Kidney capillary endothelial cell (primary cell): ENCODE data around the gene SLC6A2.
"Not testable (repeated sequence)": the region's sequence is repeated elsewhere in the genome, so short reads cannot be mapped to it uniquely, and the experiment has no call there.

Experiments used
- DNase-seq: peaks from one replicate; pipeline ENCODE4 v3.0.0-alpha.2; 2018; ENCODE audit warnings: low spot score

Gene SLC6A2

DNA sequence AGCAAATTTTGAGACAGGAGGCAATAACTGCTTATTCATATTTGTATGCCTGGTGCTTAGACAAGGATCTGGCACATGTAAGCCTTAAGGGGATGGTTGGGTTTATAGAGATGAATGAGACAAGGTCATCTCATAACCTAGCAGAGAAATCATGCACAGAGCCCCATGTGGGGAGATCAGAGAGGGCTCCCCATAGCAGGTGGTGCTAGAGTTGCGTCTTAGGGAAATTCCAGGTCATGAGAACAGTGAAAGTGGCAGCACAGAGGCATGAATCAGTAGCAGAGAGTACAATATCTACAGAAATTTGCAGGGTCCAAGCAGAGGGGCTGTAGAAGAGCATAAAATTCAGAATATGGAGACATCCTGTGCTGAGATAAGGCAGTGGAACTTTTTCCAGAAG, 57.3 kb downstream of the SLC6A2 start:
- no peak for DNase-seq

DNA sequence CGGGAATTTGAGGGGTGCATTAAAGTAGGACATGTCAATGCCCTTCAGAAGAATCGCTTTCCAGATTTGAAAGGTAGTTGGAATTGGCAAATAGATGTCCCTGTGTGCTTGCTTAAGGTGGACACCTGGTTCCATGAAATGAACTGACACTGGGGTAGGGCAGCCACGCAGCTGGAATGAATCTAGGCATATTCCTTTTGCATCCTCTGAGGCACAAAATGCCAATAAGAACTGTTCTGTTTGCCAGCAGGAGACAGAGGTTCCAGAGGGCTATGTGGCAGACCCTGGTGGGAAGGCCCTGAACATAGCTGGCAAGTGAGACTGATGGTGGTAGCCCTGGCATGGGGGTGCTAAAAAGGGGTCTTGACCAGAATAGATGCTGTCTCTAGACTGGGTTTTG, 61.5 kb downstream of the SLC6A2 start:
- DNase-seq: no peak

DNA sequence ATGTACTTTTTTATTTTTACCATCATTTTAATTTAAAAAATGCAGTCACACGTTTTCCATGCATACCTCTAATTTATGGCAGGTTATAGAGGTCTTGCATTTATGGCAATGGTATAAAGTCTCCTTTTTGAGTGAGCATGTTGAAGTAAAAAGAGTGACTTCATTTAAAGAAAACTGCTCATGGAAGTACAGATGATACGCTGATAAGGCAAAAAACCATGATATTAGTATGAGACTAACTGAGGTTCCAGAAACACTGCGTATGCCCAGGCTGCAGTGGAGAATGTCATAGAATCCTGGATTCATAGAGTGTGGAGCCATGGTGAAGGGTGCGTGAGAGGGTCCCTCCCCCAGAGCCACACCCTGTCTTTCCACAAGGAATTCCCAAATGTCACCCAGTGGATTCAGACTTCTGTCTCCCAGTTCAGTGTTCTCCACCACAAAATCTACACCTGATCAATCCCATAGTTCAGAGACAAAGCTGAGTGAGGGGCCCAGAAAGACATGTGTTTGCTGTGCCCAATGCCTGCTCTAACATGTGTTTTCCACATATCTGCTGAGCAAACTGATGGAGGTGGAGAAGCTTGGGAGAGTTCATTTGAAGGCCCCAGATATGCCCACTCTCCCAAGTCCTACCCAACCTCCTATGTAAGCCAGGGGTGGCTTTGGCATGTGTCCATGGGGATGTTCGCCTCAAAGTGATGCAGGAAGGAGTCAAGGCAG, 69.4 kb downstream of the SLC6A2 start:
- DNase-seq: no peak

DNA sequence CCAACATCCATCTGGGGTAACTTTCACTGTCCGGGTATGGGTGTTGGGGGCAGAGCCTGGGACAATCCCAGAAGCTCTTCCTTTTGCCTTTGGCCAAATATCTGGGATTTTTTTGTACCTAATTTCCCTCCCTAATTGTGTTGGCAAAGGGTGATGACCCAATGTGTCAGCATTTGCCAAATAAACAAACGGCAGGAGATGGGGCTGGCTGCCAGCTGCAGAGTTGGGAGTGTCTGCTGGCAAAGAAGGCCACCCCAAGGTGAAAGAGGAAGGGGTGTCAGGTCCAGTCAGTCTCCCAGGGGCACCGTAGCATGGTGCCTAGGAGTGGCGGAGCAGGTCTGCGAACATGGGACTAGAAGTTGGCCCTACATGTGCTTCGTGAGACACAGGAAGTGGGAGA, 73.0 kb downstream of the SLC6A2 start:
- no peak for DNase-seq

- DNase-seq: no peak
Observed at GRCh38 chr16:55730115-55730514, 74.3 kb downstream of the SLC6A2 start.

DNA sequence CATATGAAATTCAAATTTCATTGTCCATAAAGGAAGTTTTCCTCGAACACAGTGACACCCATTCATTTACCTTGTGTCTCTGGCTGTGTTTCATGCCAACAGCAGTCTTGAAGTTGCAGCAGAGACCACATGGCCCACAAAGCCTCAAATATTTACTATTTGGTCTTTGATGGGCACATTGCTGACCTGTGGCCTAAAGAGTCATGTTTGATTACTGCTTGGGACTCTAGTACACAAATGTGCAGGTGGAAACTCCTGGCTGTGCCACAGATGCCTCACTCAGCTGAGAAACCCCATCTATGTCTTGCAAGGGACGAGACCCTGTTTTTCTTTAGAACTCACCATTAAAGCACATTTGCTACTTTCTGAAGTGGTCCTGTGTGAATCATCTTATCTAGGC, 76.7 kb downstream of the SLC6A2 start:
- no peak for DNase-seq

DNA sequence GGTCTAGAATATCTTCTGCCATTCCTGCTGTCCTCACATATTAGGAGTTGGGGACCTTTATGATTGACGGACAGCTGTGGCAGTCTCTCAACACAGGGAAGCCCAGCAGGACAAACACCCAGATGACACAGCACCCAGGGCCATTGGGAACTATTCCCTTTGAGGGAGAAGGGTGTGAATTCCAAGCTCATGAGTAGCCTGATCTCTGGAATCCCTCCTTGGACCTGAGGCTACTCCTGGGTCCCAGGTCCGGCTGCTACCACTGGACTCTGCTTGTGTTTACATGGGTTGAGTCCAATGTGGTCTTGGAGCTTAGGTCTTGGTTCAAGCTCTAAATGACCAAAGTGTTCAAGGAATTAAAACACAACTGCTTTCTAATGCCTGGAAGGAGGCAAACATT, 78.9 kb downstream of the SLC6A2 start:
- DNase-seq: no peak

- no peak for DNase-seq
Observed at GRCh38 chr16:55735120-55735781, 79.5 kb downstream of the SLC6A2 start.

DNA sequence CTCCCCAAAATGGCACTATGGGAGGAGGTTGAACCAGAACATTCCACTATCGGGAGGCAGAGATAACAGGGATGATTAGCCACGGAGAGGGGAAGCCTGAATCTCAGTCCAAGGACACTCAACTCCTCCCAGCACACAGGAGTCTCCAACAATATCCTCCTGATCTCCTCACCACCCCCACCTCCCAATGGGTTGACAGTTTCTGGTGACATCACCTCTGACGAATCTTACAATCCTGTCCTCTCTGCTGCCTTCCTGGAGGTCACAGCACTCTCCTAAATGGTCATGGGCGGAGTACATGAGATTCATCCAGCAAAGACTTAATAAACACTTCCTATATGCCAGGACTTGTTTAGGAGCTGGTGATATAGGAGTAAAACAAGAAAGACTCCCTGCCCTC, 80.9 kb downstream of the SLC6A2 start:
- no peak for DNase-seq

GRCh38 chr16:55737318-55737717, 81.5 kb downstream of the SLC6A2 start:
- no peak for DNase-seq

DNA sequence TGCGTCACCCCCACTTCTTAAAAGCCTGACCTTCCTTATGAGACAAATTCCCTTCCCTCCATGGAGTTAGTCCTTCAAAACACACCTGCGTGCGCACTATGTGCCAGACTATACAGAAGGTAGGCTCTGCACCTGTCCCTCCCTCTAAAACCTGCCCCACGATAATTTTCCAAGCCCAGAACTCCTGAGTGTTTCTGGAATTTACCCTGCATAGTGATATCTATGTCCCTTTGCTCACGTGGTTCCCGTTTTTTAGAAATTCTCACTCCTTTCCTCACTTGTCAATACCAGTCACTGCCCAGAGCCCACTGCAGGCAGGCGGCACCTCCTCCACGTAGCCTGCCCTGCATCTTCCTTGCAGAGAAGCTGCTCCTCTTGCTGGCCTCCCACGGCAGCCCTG, 82.2 kb downstream of the SLC6A2 start:
- DNase-seq: no peak

DNA sequence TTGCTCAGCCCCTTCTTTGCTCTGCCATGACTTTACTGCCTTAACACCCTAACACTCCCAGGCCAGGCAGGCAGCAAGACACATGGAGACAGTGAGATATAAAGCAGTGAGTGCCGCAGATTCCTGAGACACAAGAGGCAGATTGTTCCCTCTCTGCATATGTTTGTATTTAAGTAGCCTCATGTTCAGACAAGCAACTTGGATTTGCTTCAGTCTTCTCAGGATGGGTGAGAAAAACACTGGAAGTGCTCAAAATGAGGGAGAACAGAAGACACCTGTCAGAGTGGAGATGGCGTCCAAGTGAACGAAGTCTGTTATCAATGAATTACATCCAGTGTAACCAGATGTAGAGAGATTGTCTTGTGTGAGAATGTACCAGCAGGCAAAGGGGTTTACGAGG, 90.3 kb downstream of the SLC6A2 start:
- no peak for DNase-seq

DNA sequence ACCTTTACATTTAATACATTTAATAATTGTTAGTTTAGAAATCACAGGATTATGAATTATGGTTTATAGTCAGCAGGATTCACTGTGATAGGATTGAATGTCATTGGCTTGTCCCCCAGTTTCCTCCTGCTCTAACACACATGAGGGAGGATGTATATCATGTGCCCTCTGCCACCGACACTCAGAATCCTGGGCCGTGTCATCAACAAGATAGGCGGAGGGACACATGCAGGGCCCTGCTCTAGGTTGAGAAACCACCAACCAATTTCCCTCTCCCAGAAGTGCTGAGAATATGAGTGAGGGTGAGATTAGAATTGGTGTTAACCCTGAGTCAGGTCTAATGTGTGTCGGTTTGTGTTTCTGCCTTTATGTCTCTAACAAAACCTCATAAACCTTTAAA, 92.0 kb downstream of the SLC6A2 start:
- DNase-seq: no peak

- not testable (repeated sequence) for DNase-seq
Observed at GRCh38 chr16:55752465-55753144, 96.8 kb downstream of the SLC6A2 start.

DNA sequence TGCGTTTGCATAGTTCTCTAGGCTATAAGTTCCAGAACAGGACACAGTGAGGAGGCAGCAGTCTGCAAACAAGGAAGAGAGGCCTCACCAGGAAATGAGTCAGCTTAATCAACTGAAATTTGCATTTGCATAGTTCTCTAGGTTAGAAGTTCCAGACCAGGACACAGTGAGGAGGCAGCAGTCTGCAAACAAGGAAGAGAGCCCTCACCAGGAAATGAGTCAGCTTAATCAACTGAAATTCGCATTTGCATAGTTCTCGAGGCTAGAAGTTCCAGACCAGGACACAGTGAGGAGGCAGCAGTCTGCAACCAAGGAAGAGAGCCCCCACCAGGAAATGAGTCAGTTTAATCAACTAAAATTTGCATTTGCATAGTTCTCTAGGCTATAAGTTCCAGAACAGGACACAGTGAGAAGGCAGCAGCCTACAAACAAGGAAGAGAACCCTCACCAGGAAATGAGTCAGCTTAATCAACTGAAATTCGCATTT, 97.4 kb downstream of the SLC6A2 start:
- not testable (repeated sequence) for DNase-seq
